HG02943 (cell line): Measurements from ENCODE around the gene ROPN1B.

Source experiments
- ATAC-seq: cut with Tn5 transposase; IDR thresholded peaks from one replicate; pipeline ENCODE4 v1.9.1; 2021; ENCODE audit warnings: mild to moderate bottlenecking, low read depth, moderate library complexity; ENCODE audit not compliant: unreplicated experiment

The ROPN1B gene

DNA sequence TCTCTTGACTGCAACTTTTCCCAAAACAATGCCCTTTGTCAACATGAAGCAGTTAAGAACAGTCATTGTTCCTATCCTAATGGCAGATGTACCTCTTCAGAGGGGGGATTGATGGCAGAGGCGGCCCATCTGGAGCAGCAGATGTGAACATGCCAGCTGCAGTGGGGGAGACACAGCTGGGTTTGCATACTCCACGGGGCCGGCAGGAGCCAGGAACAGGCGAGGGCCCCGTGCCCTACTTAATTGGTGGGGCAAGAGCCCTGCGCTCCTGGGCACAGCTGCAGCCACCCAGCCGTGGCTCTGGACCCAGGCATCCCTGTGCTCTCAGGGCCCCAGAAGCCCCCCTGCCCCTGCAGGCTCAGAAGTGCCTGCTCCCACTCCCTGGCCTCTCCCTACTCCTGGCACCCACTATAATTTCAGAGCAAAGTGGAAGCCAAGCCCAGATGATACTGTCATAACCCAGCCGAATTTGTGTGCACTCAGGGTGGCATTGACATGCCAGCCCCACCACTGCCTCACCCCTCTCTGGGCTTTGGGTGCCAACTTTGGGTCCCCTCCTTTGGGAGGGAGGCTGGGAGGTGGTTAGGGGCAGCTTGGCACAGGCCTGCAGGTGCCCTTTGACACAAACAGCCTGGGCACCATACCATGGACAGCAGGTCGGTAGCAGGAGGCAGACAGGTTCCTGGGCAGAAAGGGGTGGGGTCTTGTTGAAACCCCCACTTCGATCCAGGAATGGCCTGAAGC lies 34.6 kb downstream of the ROPN1B start:
- no peak for ATAC-seq

- ATAC-seq, result no peak
Measured at GRCh38 chr3:126004217-126004616, 35.2 kb downstream of the ROPN1B start.

DNA sequence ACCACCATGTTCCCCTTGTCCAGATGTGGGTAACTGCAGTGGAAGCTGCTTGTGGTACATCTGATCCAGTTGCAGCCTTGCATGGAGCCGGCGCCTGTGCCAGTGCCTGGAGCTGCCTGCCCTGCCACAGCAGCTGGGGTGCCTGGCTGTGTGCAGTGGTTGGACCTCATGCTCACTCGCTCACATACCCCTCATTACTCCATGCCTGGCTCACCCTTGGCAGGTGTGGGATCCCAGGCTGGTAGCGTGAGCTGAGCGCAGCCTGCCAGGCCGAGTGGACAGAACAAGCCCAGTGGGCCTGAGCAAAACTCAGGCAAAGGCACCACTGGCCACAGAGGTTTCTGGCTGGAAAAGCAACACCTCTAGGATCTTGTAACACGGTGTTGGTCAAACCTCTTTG lies 35.7 kb downstream of the ROPN1B start:
- ATAC-seq, result no peak

DNA sequence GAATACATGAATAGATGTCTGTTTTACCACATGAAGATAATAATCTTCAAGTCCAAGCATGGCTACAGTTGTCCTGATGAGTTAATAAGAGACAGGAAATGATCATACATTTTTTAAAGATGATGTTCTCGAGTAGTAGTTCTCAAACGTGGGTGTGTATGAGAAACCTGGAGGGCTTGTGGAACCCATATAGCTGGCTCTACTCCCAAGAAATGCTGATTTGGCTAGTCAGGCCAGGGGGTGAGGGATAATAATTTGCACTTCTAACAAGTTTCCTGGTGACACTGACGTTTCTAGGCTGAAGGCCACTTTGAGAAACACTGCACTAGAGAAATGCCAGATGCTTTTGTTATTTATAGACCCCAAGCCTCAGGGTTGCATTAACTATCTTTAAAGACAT lies 37.0 kb downstream of the ROPN1B start:
- ATAC-seq, result no peak

- no peak for ATAC-seq
Measured at GRCh38 chr3:126008219-126008618, 39.2 kb downstream of the ROPN1B start.

- ATAC-seq, result no peak
Measured at GRCh38 chr3:126009181-126009580, 40.2 kb downstream of the ROPN1B start.

- ATAC-seq, result no peak
Measured at GRCh38 chr3:126013751-126014156, 44.8 kb downstream of the ROPN1B start.

DNA sequence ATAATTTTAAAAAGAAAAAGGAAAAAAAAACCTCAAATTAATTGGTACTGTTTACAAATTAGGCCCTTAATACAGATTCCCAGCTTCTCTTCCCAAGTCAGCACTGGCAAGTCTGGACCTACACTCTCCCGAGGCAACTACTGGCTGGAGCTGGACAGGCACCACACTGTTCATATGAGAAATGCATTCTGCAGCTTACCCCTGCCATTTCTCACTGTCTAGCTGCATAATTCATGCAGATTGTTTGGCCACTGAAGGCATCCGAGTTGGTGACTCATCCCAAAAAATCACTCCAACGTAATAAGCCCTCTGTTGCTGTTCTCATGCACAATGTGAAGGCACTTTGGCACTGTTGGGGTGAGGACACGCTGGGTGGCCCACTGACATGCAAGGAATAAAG lies 45.3 kb downstream of the ROPN1B start:
- ATAC-seq, result no peak

GRCh38 chr3:126015075-126015474 lies 46.1 kb downstream of the ROPN1B start:
- ATAC-seq, result no peak

GRCh38 chr3:126016616-126017015 lies 47.6 kb downstream of the ROPN1B start:
- no peak for ATAC-seq

GRCh38 chr3:126017362-126017761 lies 48.4 kb downstream of the ROPN1B start:
- no peak for ATAC-seq

- no peak for ATAC-seq
Measured at GRCh38 chr3:126018545-126018944, 49.6 kb downstream of the ROPN1B start.

GRCh38 chr3:126018995-126019394 lies 50.0 kb downstream of the ROPN1B start:
- no peak for ATAC-seq

GRCh38 chr3:126019683-126020082 lies 50.7 kb downstream of the ROPN1B start:
- ATAC-seq, result no peak

- ATAC-seq, result no peak
Measured at GRCh38 chr3:126021224-126021623, 52.2 kb downstream of the ROPN1B start.

DNA sequence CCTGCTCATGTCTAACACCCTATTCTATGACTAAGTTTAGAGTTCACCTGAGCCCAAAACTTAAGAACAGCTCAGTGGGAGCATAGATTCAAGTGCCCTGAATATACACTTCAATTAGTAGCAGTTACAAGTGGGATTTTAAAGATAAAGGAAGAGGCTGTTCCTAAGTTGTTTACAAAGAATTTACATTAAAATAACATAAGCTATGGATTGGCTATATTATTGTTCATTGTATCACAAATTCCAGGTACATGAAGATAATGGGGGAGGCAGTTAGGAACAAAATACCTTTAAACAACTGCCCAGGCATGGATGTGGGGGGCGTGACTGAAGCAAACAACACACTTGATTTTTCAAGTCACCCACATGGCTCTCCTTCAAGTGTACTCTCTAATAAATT lies 52.7 kb downstream of the ROPN1B start:
- no peak for ATAC-seq

GRCh38 chr3:126022741-126023359 lies 53.9 kb downstream of the ROPN1B start:
- no peak for ATAC-seq

GRCh38 chr3:126023390-126023789 lies 54.4 kb downstream of the ROPN1B start:
- no peak for ATAC-seq

- no peak for ATAC-seq
Measured at GRCh38 chr3:126024049-126024854, 55.3 kb downstream of the ROPN1B start.

DNA sequence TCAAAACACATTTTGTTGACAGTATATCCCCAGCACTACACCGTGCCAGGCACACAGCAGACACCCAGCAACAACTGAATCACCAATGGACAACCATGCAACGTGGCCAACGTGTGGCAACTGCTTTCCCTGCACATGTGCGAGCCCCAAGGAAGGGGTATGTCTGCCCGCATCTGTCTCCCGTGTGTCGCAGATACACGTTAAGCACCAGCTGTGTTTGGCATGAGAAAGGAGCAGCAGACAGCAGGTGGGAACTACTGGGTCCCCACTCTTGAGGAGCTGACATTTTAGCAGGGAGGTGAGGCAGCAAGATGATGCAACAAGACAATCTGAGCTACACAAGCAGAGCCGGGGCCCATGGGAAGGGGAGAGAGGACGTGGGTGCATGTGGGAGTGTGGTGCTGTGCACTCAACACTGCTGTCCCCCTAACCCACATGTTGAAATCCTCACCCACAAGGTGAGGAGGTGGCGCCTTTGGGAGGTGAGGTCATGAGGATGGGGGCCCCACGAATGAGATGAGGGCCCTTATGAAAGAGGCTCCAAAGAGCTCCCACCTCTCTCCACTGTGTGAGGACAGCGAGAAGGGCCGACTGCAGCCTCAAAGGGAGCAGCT lies 56.2 kb downstream of the ROPN1B start:
- ATAC-seq, result no peak

- no peak for ATAC-seq
Measured at GRCh38 chr3:126025862-126026261, 56.9 kb downstream of the ROPN1B start.
